Small intestine (tissue), 7 donors: ENCODE data around the gene HSD17B14. TPM values are rescaled to one million over a fixed set of nuclear protein-coding genes. Genes with fewer than 3 reads are reported as not detected.
A peak's percentile ranks its signal among the peaks of the same experiment; 100 is the strongest.

Source experiments
- DNase-seq, 2 donors: peaks; one replicate each; pipeline versions ENCODE4 v3.0.0 to v3.0.0-alpha.2; 2013
- FAIRE-seq: peaks from 2 replicates; lab custom pipeline; 2012; peaks lifted over from hg19 to GRCh38; lab: Jason Lieb, UNC
- H3K27ac ChIP-seq, 3 donors: one replicate each; pipeline ENCODE4 v1.5.1; 2013; ENCODE audit warnings: low read length in 2 of 3, mild to moderate bottlenecking in 2 of 3, control low read depth in 1 of 3, inconsistent platforms in 1 of 3, low read depth in 1 of 3, moderate library complexity in 1 of 3
- H3K27me3 ChIP-seq, 3 donors: one replicate each; pipeline ENCODE4 v1.6.1; 2013; ENCODE audit warnings: low read length in 3 of 3, inconsistent platforms in 1 of 3; ENCODE audit not compliant: control insufficient read depth in 3 of 3, insufficient read depth in 3 of 3
- H3K36me3 ChIP-seq, 3 donors: one replicate each; pipeline ENCODE4 v1.6.1; 2013; ENCODE audit warnings: low read length in 3 of 3, inconsistent platforms in 1 of 3, low read depth in 1 of 3, mild to moderate bottlenecking in 1 of 3, moderate library complexity in 1 of 3; ENCODE audit not compliant: control insufficient read depth in 3 of 3, insufficient read depth in 2 of 3
- H3K4me1 ChIP-seq, 3 donors: one replicate each; pipeline ENCODE4 v1.6.1; 2013; ENCODE audit warnings: low read length in 2 of 3, inconsistent platforms in 1 of 3, low read depth in 1 of 3, mild to moderate bottlenecking in 1 of 3, moderate library complexity in 1 of 3; ENCODE audit not compliant: control insufficient read depth in 3 of 3, insufficient read depth in 2 of 3
- H3K4me3 ChIP-seq, 3 donors: one replicate each; pipeline ENCODE4 v1.5.1; 2013; ENCODE audit warnings: low read length in 3 of 3, control low read depth in 1 of 3, inconsistent platforms in 1 of 3, low read depth in 1 of 3, mild to moderate bottlenecking in 1 of 3, moderate library complexity in 1 of 3
- H3K9me3 ChIP-seq, 2 donors: one replicate each; pipeline ENCODE4 v1.6.1; 2013; ENCODE audit warnings: low read depth in 1 of 2, low read length in 1 of 2; ENCODE audit not compliant: control insufficient read depth in 2 of 2, insufficient read depth in 1 of 2
- WGBS, 3 donors: extraction: QIAGEN DNeasy Blood & Tissue Kit; methylation state at CpG; one replicate each; pipeline ENCODE4 v1.1.7; 2013; 5-methylcytosine and 5-hydroxymethylcytosine counted together
- polyA plus RNA-seq, 4 donors: library from polyadenylated mRNA; stranded (reverse) in 3 of 4; unstranded in 1 of 4; fragments of 200-250 nt in 3 of 4; fragments of 120-200 nt in 1 of 4; gene quantifications; one replicate each; pipeline versions ENCODE4 v1.2.1 to v1.2.3, GENCODE V29; 2013
- donor health status: healthy with polysubstance abuse.
- donor health status: control.
- donor health status: control.
- donor health status: Bipolar disorder and iron deficiency.
- donor health status: healthy.

The HSD17B14 gene
- polyA plus RNA-seq, 4 donors: 4.4 to 102 (median 11.6) TPM; not detected in 1

- Histone ChIP-seq H3K27me3 (no peaks in the 10 kb centered on the region), H3K9me3 (no peaks in the 10 kb centered on the region), H3K4me1 (peaks cover 0 to 51% (median 2%) of the 10 kb centered on the region in 3 donors), H3K27ac (peak overlapping the region; percentile 24 to 91 (median 83)), H3K4me3 (peak overlapping the region in 2 of 3 donors; percentile 40 to 48), H3K36me3 (peaks cover 0 to 34% (median 0%) of the 10 kb centered on the region in 3 donors)
- no peak for FAIRE-seq
- peak; percentile 92 to 93 for DNase-seq
- 19 to 56% (median 27%) methylated on average over 17 of the region's 17 CpGs for WGBS, 3 donors
These were observed 29.3 kb downstream of the HSD17B14 start for GRCh38 chr19:48806818-48807589.

GRCh38 chr19:48806518-48806817, 29.8 kb downstream of the HSD17B14 start:
- Histone ChIP-seq H3K36me3 (peaks cover 0 to 34% (median 0%) of the 10 kb centered on the region in 3 donors), H3K27ac (peak overlapping the region in 1 of 3 donors; percentile 91), H3K9me3 (no peaks in the 10 kb centered on the region), H3K4me1 (peaks cover 0 to 45% (median 2%) of the 10 kb centered on the region in 3 donors), H3K27me3 (no peaks in the 10 kb centered on the region), H3K4me3 (no peak overlapping the region)
- 66 to 81% (median 73%) methylated on average over 5 of the region's 5 CpGs for WGBS, 3 donors
- no peak for FAIRE-seq
- DNase-seq: no peak

- Histone ChIP-seq H3K4me1 (peaks cover 0 to 42% (median 2%) of the 10 kb centered on the region in 3 donors), H3K4me3 (no peak overlapping the region), H3K27ac (no peak overlapping the region), H3K36me3 (peaks cover 0 to 38% (median 0%) of the 10 kb centered on the region in 3 donors), H3K9me3 (no peaks in the 10 kb centered on the region), H3K27me3 (no peaks in the 10 kb centered on the region)
- 88 to 95% (median 92%) methylated on average over 9 to 15 of the region's 15 CpGs for WGBS, 3 donors
- no peak for FAIRE-seq
- DNase-seq: no peak
These were observed 30.8 kb downstream of the HSD17B14 start for GRCh38 chr19:48805452-48805851.

- WGBS, 3 donors: 83 to 93% (median 87%) methylated on average over 8 of the region's 8 CpGs
- no peak for FAIRE-seq
- no peaks in the 10 kb centered on the region for H3K27me3 ChIP-seq
- no peak overlapping the region for H3K4me3 ChIP-seq
- H3K9me3 ChIP-seq: no peaks in the 10 kb centered on the region
- no peak for DNase-seq
- no peak overlapping the region for H3K27ac ChIP-seq
- peaks cover 0 to 32% (median 2%) of the 10 kb centered on the region in 3 donors for H3K4me1 ChIP-seq
- H3K36me3 ChIP-seq: peaks cover 0 to 48% (median 0%) of the 10 kb centered on the region in 3 donors
These were observed 31.8 kb downstream of the HSD17B14 start for GRCh38 chr19:48804496-48804895.

- no peaks in the 10 kb centered on the region for H3K9me3 ChIP-seq
- H3K4me1 ChIP-seq: peaks cover 0 to 13% (median 0%) of the 10 kb centered on the region in 3 donors
- H3K4me3 ChIP-seq: no peak overlapping the region
- H3K27me3 ChIP-seq: no peaks in the 10 kb centered on the region
- peaks cover 0 to 57% (median 0%) of the 10 kb centered on the region in 3 donors for H3K36me3 ChIP-seq
- FAIRE-seq: no peak
- no peak overlapping the region for H3K27ac ChIP-seq
- DNase-seq: no peak
- 88 to 95% (median 93%) methylated on average over 2 of the region's 2 CpGs for WGBS, 3 donors
These were observed 33.7 kb downstream of the HSD17B14 start for GRCh38 chr19:48802623-48803022.

GRCh38 chr19:48799358-48800300, 36.7 kb downstream of the HSD17B14 start:
- H3K27ac ChIP-seq: no peak overlapping the region
- no peak for DNase-seq
- H3K4me1 ChIP-seq: peaks cover 0 to 12% (median 0%) of the 10 kb centered on the region in 3 donors
- no peaks in the 10 kb centered on the region for H3K9me3 ChIP-seq
- no peak for FAIRE-seq
- no peak overlapping the region for H3K4me3 ChIP-seq
- WGBS, 3 donors: 93 to 96% (median 94%) methylated on average over 37 to 44 of the region's 44 CpGs
- peaks cover 0 to 62% (median 0%) of the 10 kb centered on the region in 3 donors for H3K36me3 ChIP-seq
- H3K27me3 ChIP-seq: no peaks in the 10 kb centered on the region

GRCh38 chr19:48798937-48799336, 37.4 kb downstream of the HSD17B14 start:
- Histone ChIP-seq H3K9me3 (no peaks in the 10 kb centered on the region), H3K27me3 (no peaks in the 10 kb centered on the region), H3K36me3 (peaks cover 0 to 64% (median 0%) of the 10 kb centered on the region in 3 donors), H3K4me1 (peaks cover 0 to 16% (median 0%) of the 10 kb centered on the region in 3 donors), H3K4me3 (no peak overlapping the region), H3K27ac (no peak overlapping the region)
- FAIRE-seq (no peak), DNase-seq (no peak)
- WGBS, 3 donors: 67 to 77% (median 71%) methylated on average over 6 of the region's 6 CpGs

GRCh38 chr19:48797103-48797502, 39.2 kb downstream of the HSD17B14 start:
- H3K36me3 ChIP-seq: peaks cover 0 to 57% (median 0%) of the 10 kb centered on the region in 3 donors
- H3K27ac ChIP-seq: no peak overlapping the region
- H3K27me3 ChIP-seq: no peaks in the 10 kb centered on the region
- no peak overlapping the region for H3K4me3 ChIP-seq
- no peak for DNase-seq
- WGBS, 3 donors: 86 to 89% (median 87%) methylated on average over 7 of the region's 7 CpGs
- H3K4me1 ChIP-seq: peaks cover 0 to 16% (median 0%) of the 10 kb centered on the region in 3 donors
- no peaks in the 10 kb centered on the region for H3K9me3 ChIP-seq
- FAIRE-seq: no peak
